ENCODE data around the gene ZCCHC9. TPM values are rescaled to one million over a fixed set of nuclear protein-coding genes. Genes with fewer than 3 reads are reported as not detected.

ZCCHC9 gene
- total RNA-seq, 4 donors from 2014 or later: 12.6 to 23.0 (median 21.2) TPM

GRCh38 chr5:81316571-81316970 lies 15.2 kb downstream of the ZCCHC9 start:
- intact Hi-C loops (cut with DNase I; ENCODE audit: low total_unique reads): no loop called here
- DNase-seq (ENCODE audit: low spot score in 2 of 2): no peak
- 88 to 90% methylated on average over 2 of the region's 2 CpGs for WGBS, 2 donors

GRCh38 chr5:81317536-81317935 lies 16.1 kb downstream of the ZCCHC9 start:
- TF ChIP-seq CTCF (IDR thresholded peaks at IDR 0.05): no peak
- TF ChIP-seq POLR2A (IDR thresholded peaks at IDR 0.05): no peak
- H3K4me3 ChIP-seq (ENCODE audit: low read depth, poor library complexity, severe bottlenecking): no peak overlapping the region
- intact Hi-C loops (cut with DNase I; ENCODE audit: low total_unique reads): no loop called here
- 68 to 75% methylated on average over 2 of the region's 2 CpGs for WGBS, 2 donors
- DNase-seq (ENCODE audit: low spot score in 2 of 2): no peak

More at GRCh38 chr5:81316571-81316970, 15.2 kb downstream of the ZCCHC9 start:
- no peak overlapping the region for H3K4me3 ChIP-seq (ENCODE audit: low read depth, poor library complexity, severe bottlenecking)
- TF ChIP-seq CTCF (IDR thresholded peaks at IDR 0.05) (no peak), POLR2A (IDR thresholded peaks at IDR 0.05) (no peak)

GRCh38 chr5:81326554-81326953 lies 25.2 kb downstream of the ZCCHC9 start:
- 100% methylated on average over 2 of the region's 2 CpGs for WGBS, 2 donors
- no peak for DNase-seq (ENCODE audit: low spot score in 2 of 2)
- no peak for TF ChIP-seq POLR2A (IDR thresholded peaks at IDR 0.05)
- no peak for TF ChIP-seq CTCF (IDR thresholded peaks at IDR 0.05)
- H3K4me3 ChIP-seq (ENCODE audit: low read depth, poor library complexity, severe bottlenecking): no peak overlapping the region
- intact Hi-C loops (cut with DNase I; ENCODE audit: low total_unique reads): no loop called here

GRCh38 chr5:81334304-81335061 lies 33.1 kb downstream of the ZCCHC9 start:
- intact Hi-C loops (cut with DNase I; ENCODE audit: low total_unique reads): no loop called here
- 65 to 67% methylated on average over 14 of the region's 14 CpGs for WGBS, 2 donors

GRCh38 chr5:81335946-81336345 lies 34.6 kb downstream of the ZCCHC9 start:
- TF ChIP-seq CTCF (IDR thresholded peaks at IDR 0.05) (no peak), POLR2A (IDR thresholded peaks at IDR 0.05) (no peak)
- no peak for DNase-seq (ENCODE audit: low spot score in 2 of 2)
- WGBS, 2 donors: 85 to 92% methylated on average over 2 of the region's 2 CpGs
- intact Hi-C loops (cut with DNase I; ENCODE audit: low total_unique reads): no loop called here
- no peak overlapping the region for H3K4me3 ChIP-seq (ENCODE audit: low read depth, poor library complexity, severe bottlenecking)

More at GRCh38 chr5:81334304-81335061, 33.1 kb downstream of the ZCCHC9 start:
- H3K4me3 ChIP-seq (ENCODE audit: low read depth, poor library complexity, severe bottlenecking): no peak overlapping the region
- no peak for DNase-seq (ENCODE audit: low spot score in 2 of 2)
- TF ChIP-seq CTCF (IDR thresholded peaks at IDR 0.05) (no peak), POLR2A (IDR thresholded peaks at IDR 0.05) (no peak)

- intact Hi-C loops (cut with DNase I; ENCODE audit: low total_unique reads): no loop called here
- 31 to 39% methylated on average over 1 of the region's 1 CpG for WGBS, 2 donors
Measured at GRCh38 chr5:81336556-81336955, 35.2 kb downstream of the ZCCHC9 start.

More at GRCh38 chr5:81336556-81336955, 35.2 kb downstream of the ZCCHC9 start:
- TF ChIP-seq POLR2A (IDR thresholded peaks at IDR 0.05) (no peak), CTCF (IDR thresholded peaks at IDR 0.05) (no peak)
- DNase-seq (ENCODE audit: low spot score in 2 of 2): no peak
- H3K4me3 ChIP-seq (ENCODE audit: low read depth, poor library complexity, severe bottlenecking): no peak overlapping the region

All from lower leg skin (tissue), 4 donors.